NK-92 treated with Interleukin-12 subunit alpha and Interleukin-12 subunit beta, amount 100 ng/mL, for 24 hours (cell line): ENCODE data around the gene HCFC1.
A peak's percentile ranks its signal among the peaks of the same experiment; 100 is the strongest.

Experiments used
- DNase-seq: peaks from one replicate; lab custom pipeline; 2025; lab: John Stamatoyannopoulos, UW

The HCFC1 gene

DNA sequence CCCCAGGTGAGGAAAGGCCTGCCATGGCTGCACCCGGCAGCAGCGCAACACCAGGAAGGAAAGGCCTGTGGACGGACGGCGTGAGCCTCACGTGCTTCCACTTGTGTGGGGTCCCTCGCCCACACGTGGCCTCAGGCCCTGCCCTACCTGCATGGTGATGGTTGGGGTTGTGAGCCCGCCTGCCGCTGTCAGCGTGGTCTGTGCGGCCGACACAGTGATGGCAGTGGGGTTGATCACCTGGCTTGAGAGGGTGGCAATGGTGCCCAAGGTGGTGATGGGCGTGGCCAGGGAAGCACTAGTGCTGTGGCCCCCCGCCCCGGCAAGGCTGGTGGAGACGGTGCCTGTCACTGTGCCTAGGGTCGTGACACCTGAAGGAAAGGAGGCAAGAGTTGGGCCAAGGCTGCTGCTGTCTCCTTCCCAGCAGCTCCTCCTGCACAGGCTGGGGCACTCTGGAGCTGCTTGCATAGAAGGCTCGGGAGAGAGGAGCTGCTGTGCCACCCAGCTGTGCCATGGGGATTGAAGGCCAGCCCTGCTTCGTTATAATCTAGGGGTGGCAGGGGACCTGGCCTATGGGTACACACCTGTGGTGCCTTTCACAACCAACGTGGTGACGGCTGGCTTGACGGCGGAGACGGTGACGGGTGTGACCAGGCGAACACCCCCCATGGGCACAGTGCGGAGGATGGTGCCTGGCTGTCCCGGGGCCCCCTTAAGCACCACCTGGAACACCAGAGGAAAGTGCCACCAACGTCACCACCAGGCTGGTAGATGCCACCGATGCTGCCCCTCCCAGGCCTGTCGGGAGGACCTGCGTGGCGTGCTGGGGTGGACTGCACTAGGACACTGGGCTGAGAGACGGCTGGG is 15.3 kb downstream of the HCFC1 start:
- no peak for DNase-seq

GRCh38 chrX:153955228-153955732 is 16.3 kb downstream of the HCFC1 start:
- DNase-seq, result no peak

DNA sequence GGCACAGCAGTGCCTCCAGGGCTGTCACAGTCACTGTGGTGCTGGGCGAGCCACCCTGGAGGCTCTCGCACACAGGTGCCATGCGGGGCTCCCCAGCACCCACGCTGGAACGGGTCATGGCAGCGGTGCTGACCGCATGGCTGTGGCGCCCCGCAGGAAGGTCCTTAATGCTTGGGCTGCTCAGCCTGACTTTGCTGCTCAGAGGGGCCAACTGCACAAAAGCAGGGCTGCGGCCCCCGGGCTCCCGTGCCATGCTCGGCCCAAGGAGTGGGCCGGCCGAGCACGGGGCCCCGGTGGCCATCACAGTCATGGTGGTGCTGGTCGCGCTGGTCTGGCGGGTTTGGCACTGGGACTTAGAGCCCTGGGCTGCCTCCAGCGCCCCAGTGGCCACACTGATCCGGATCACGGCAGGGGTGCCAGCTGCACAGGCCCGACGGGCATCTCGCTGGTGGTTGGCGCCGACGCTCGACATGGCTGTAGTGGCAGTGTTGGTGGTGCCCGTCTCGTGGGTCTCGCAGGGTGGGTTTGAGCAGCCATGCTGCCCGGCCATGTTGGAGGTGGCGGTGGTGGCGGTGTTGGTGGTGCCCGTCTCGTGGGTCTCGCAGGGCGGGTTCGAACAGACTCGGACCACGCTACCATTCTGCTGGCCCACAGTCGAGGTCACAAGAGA is 16.9 kb downstream of the HCFC1 start:
- no peak for DNase-seq

DNA sequence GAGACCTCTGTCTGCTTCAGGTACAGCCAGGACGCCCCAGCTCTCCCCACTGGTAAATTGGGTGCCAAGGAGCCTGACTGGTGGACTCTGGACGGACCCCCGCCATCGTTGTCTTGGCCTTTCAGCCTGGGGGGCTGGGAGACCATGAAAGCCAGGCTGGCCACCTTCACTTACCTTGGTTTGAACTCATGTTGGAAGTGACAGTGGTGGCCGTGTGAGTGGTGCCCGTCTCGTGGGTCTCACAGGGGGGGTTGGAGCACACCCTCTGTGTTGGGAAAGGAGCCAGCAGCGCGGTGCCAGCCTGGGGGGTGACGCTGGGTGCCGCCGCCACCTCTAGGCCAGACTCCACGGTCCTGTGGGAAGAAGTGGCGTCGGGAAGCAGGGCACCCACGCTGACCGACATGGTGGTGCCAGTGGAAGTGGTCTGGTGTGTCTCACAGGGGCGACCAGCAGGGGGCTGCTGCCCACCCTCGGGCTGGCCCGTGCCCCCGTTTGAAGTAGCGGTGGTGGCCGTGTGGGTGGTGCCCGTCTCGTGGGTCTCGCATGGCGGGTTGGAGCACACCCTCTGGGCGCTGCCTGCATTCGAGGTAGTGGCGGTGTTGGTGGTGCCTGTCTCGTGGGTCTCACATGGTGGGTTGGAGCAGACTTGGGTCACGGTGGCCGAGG is 17.6 kb downstream of the HCFC1 start:
- no peak for DNase-seq

DNA sequence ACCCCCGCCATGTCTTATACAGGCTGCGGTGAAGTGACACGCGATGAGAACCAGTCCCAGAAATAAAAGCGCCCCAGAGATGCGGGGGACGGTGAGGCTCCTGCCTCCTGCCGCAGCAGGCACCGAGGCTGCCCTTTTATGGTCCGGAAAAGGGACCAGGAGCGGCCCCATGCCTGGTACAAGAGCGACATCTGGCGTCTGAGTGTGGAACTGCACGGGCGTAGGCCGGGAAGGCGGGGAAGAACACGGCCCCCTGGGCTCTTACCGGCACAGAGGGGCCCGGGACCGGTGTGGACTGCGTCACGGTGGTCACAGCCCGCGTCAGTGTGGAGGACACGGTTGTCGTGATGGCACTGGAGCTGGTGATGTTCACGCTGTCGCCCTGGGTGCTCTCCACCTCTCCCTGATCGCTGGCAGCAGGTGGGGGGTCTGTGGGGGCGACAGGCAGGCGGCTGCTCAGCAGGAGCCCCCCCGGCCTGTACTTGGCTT is 18.2 kb downstream of the HCFC1 start:
- DNase-seq, result no peak

- no peak for DNase-seq
Measured at GRCh38 chrX:153952373-153953026, 19.1 kb downstream of the HCFC1 start.

DNA sequence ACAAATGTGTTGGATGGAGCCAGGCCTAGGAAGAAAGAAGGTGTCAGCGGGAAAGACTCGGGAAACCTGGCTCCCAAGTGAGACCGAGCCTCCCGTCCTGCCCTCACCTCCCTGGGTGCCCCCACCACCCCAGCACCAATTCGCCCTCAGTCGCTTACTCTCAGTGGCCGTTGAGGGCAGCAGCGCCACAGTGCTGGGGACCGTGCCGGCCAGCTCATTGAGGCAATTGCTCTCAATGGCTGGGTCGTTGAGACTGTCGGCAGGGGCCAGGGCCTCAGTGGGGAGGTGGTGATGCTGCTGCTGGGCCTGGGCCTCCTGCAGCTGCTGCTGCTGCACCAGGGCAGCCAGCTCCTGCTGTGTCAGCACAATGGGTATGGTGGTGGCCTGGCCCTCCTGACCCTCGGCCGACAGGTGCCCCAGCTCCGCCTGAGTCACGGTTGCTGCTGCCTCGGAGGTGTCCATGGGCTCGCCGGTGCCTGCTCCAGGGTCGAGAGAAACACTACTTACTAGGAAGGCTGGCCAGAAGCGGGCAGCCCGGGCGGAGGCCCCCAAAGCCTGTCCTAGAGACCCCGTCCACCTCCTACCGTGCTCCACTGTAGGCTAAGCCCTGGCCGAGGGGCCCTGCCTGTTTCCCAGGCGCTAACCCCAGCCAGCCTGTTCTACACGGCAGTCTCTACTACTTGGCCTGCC is 19.8 kb downstream of the HCFC1 start:
- no peak for DNase-seq

GRCh38 chrX:153950127-153950526 is 21.5 kb downstream of the HCFC1 start:
- DNase-seq, result no peak

GRCh38 chrX:153948847-153949805 is 22.5 kb downstream of the HCFC1 start:
- DNase-seq, result no peak

GRCh38 chrX:153948002-153948466 is 23.6 kb downstream of the HCFC1 start:
- no peak for DNase-seq

GRCh38 chrX:153947009-153947769 is 24.4 kb downstream of the HCFC1 start:
- DNase-seq, result peak; percentile 21

GRCh38 chrX:153945956-153946943 is 25.4 kb downstream of the HCFC1 start:
- DNase-seq, result no peak

- DNase-seq, result no peak
Measured at GRCh38 chrX:153944800-153945150, 26.8 kb downstream of the HCFC1 start.

GRCh38 chrX:153944140-153944799 is 27.3 kb downstream of the HCFC1 start, which contains the start of gene RENBP:
RENBP (minus strand) TSS chrX:153944643; CDS start chrX:153944610, 33 bp downstream.
- DNase-seq, result no peak

GRCh38 chrX:153941336-153942252 is 30.0 kb downstream of the HCFC1 start:
- DNase-seq, result no peak

DNA sequence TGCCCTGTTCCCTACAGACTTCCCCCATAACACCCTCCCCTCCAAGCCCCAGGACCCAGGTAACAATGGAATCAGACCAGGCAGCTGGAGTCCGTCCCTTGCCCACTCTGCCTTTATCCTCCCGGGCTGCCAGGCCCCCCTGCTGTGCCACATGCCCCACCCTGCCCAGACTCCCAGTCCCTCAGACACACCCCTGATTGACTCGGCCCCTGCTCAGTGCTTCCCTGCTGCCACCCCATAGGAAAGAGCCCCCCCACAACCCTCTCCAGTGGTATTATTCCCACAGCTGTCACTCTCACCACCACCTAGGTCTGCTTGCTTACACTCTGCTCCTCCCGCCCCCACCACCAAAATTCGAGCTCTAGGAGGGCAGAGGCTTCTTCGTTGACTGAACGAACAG is 32.0 kb downstream of the HCFC1 start:
- no peak for DNase-seq
